K562 (cell line): ENCODE data around the gene KDM4C. TPM values are rescaled to one million over a fixed set of nuclear protein-coding genes. Genes with fewer than 3 reads are reported as not detected.

Source experiments
- ATAC-seq: fragments of 200-7000 bp; cut with Tn5 transposase; 3 replicates; pipeline ENCODE4 v1.9.1; 2020; ENCODE audit warnings: moderate library complexity
- BruUV-seq: library from RNA; stranded (reverse); fragments of 400-500 nt; replicated peaks from 2 replicates; lab custom pipeline; 2021; lab: Mats Ljungman, UMichigan
- CTCF ChIA-PET: fragments of 300-600 bp; formaldehyde crosslinking; extraction: SDS; loops from one replicate; lab custom pipeline; 2021; ENCODE audit warnings: low intra/inter-chr PET ratio; lab: Yijun Ruan, JAX
- POLR2A ChIA-PET: fragments of 300-600, 350-650 bp; sonication (Branson Sonifier 250); formaldehyde crosslinking; extraction: SDS; loops from one replicate; lab custom pipeline; 2021; ENCODE audit warnings: antibody characterized with exemption, inconsistent platforms; lab: Yijun Ruan, JAX
- DNase-seq, 4 experiments: peaks; one replicate each; pipeline versions ENCODE4 v3.0.0 to v3.0.0-alpha.2; 2011 to 2018; ENCODE audit warnings: low spot score in 3 of 4, mixed read lengths in 3 of 4; ENCODE audit errors: extremely low read depth in 1 of 4
- FAIRE-seq: peaks from 2 replicates; lab custom pipeline; 2011; peaks lifted over from hg19 to GRCh38; lab: Jason Lieb, UNC
- H2AFZ ChIP-seq: 2 replicates; pipeline ENCODE4 v1.6.0; 2011; ENCODE audit warnings: low read depth, low read length, control low read depth, inconsistent platforms
- H3K27ac ChIP-seq: fragments of 200-600 bp; 3 replicates; pipeline ENCODE4 v1.8.0; 2011; ENCODE audit warnings: low read depth, mild to moderate bottlenecking, control low read depth, inconsistent platforms, low read length, moderate library complexity, mixed read lengths; ENCODE audit errors: extremely low read depth
- H3K27me3 ChIP-seq, 2 experiments: fragments of 300-600 bp in 1 of 2; 2 replicates in 1 of 2; 3 replicates in 1 of 2; pipeline versions ENCODE4 v1.6.0 to v1.8.0; 2011; ENCODE audit warnings: inconsistent platforms in 2 of 2, low read length in 2 of 2, mild to moderate bottlenecking in 1 of 2, mixed read lengths in 1 of 2, moderate library complexity in 1 of 2; ENCODE audit not compliant: control insufficient read depth in 2 of 2, insufficient read depth in 2 of 2
- H3K36me3 ChIP-seq: fragments of 300-600 bp; 3 replicates; pipeline ENCODE4 v1.8.0; 2011; ENCODE audit warnings: mild to moderate bottlenecking, low read length, inconsistent platforms; ENCODE audit not compliant: control insufficient read depth, insufficient read depth
- H3K4me1 ChIP-seq, 2 experiments: fragments of 200-600 bp in 1 of 2; replicated peaks in 1 of 2; 2 replicates in 1 of 2; 3 replicates in 1 of 2; pipeline versions ENCODE4 v1.5.1 to v1.8.0; 2011; ENCODE audit warnings: inconsistent platforms in 2 of 2, low read length in 2 of 2, mild to moderate bottlenecking in 1 of 2, mixed read lengths in 1 of 2, moderate library complexity in 1 of 2; ENCODE audit not compliant: control insufficient read depth in 2 of 2, insufficient read depth in 2 of 2
- H3K4me2 ChIP-seq: 2 replicates; pipeline ENCODE4 v1.6.1; 2011; ENCODE audit warnings: low read length, control low read depth, inconsistent platforms, mixed read lengths; ENCODE audit not compliant: insufficient read depth
- H3K4me3 ChIP-seq: fragments of 200-600 bp; sonication (generic), shearing (Covaris generic); 2 replicates; pipeline ENCODE4 v1.5.1; 2016; ENCODE audit warnings: control low read depth, inconsistent platforms
- H3K79me2 ChIP-seq: fragments of 200-600 bp; 3 replicates; pipeline ENCODE4 v1.8.0; 2011; ENCODE audit warnings: low read length, inconsistent platforms; ENCODE audit not compliant: control insufficient read depth, insufficient read depth
- H3K9ac ChIP-seq, 2 experiments: 2 replicates each; pipeline versions ENCODE4 v1.6.0 to v1.6.1; 2011; ENCODE audit warnings: low read depth in 2 of 2, low read length in 2 of 2, control low read depth in 1 of 2, inconsistent platforms in 1 of 2, mild to moderate bottlenecking in 1 of 2, mixed read lengths in 1 of 2; ENCODE audit not compliant: insufficient read depth in 1 of 2
- H3K9me1 ChIP-seq: one replicate; pipeline ENCODE4 v1.6.0; 2011; ENCODE audit warnings: inconsistent platforms, mild to moderate bottlenecking, low read length, moderate library complexity; ENCODE audit not compliant: control insufficient read depth, insufficient read depth
- H3K9me3 ChIP-seq: replicated peaks from 2 replicates; pipeline ENCODE4 v1.5.1; 2011; ENCODE audit warnings: low read depth, low read length, inconsistent platforms; ENCODE audit not compliant: control insufficient read depth, insufficient read depth
- H4K20me1 ChIP-seq: replicated peaks from 2 replicates; pipeline ENCODE4 v1.6.1; 2011; ENCODE audit warnings: low read length, inconsistent platforms, mixed read lengths; ENCODE audit not compliant: control insufficient read depth, insufficient read depth
- ZNF586 ChIP-seq: fragments of 450-650 bp; formaldehyde crosslinking; conservative IDR thresholded peaks from 2 replicates; pipeline ENCODE4 v1.4.0; 2020; ENCODE audit warnings: mild to moderate bottlenecking, moderate library complexity
- ZNF764 ChIP-seq: fragments of 250-450 bp; sonication (Bioruptor Pico); IDR thresholded peaks from 2 replicates; pipeline ENCODE4 v1.4.0; 2020; ENCODE audit warnings: low read depth, mild to moderate bottlenecking, moderate library complexity
- WGBS: fragments of 100-300 bp; shearing (Covaris generic); methylation state at CpG from one replicate; pipeline ENCODE4 v1.1.6; 2016; ENCODE audit warnings: low coverage, mixed read lengths; ENCODE audit not compliant: insufficient coverage; ENCODE audit errors: missing lambda C conversion rate; 5-methylcytosine and 5-hydroxymethylcytosine counted together
- in situ Hi-C: fragments of 300-500 bp; cut with MboI; formaldehyde crosslinking; loops from 4 replicates; pipeline ENCODE4 v1.15.0; 2018; ENCODE audit warnings: inconsistent platforms, mixed read lengths
- intact Hi-C: fragments of 100-400 bp; cut with micrococcal nuclease; formaldehyde crosslinking; loops from 2 replicates; pipeline ENCODE4 v1.14.2; 2022
- polyA plus RNA-seq, 8 experiments: library from polyadenylated mRNA; depleted of rRNA in 4 of 8; stranded (reverse) in 5 of 8; unstranded in 3 of 8; fragments of >200 nt; fragmentation: Nextera tagmentation in 2 of 8; fragmentation: Illumina TruSeq in 1 of 8; extraction: Ambion mirVana in 2 of 8; extraction: Trizol in 1 of 8; gene quantifications; 2 replicates each; pipeline versions ENCODE4 v1.2.1 to v1.2.3, GENCODE V29; 2011 to 2014; ENCODE audit warnings: inconsistent platforms in 1 of 8, missing spikeins in 1 of 8
- total RNA-seq, 7 experiments: library from RNA; depleted of rRNA in 6 of 7; stranded (reverse); fragments of >200 nt in 6 of 7; fragmentation: Illumina TruSeq in 2 of 7; extraction: Trizol in 2 of 7; gene quantifications; 2 replicates each; pipeline versions ENCODE4 v1.2.1 to v1.2.3, GENCODE V29; 2011 to 2021; ENCODE audit warnings: low replicate concordance in 1 of 7
- TF ChIP-seq, protein P1 (sequence below): fragments of 250-450 bp; sonication (Bioruptor Pico); IDR thresholded peaks from 2 replicates; pipeline ENCODE4 v1.4.0; 2020; ENCODE audit warnings: mild to moderate bottlenecking, moderate library complexity

KDM4C gene
- total and polyA plus RNA-seq, 9 of the 15 experiments (the other 6 are each of a cell fraction or from before 2014, with no cell fraction given): 5.4 to 17.0 (median 12.6) TPM

DNA sequence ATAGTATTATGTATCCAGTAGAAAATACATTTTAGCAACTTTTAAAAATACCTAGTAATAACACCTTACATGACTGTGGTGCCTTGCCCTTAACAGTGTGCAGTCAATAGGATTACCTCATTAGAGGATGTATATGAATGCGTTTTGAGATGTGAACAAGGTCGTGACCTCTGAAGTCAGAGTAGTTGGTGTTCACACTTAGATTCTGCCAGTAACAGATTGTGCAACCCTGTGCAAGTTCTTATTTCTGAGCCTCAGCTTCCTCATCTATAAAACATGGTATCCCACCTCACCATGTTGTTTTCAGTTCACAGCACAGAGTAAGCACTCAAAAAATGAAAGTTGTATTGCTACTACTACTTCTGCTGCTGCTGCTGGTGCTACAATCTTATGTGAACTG lies 347.3 kb downstream of the KDM4C start:
- 52% methylated on average over 2 of the region's 2 CpGs for WGBS
- H3K27me3 ChIP-seq: no peaks in the 10 kb centered on the region
- no peaks in the 10 kb centered on the region for H4K20me1 ChIP-seq
- H3K27ac ChIP-seq: no peak overlapping the region
- no peaks in the 10 kb centered on the region for H3K4me1 ChIP-seq
- intact Hi-C loops (no loop called here), in situ Hi-C loops (no loop called here)
- H3K79me2 ChIP-seq: no peaks in the 10 kb centered on the region
- no TSS peak for BruUV-seq
- H3K4me3 ChIP-seq: no peak overlapping the region
- TF ChIP-seq ZNF586 (no peak), ZNF764 (CRISPR knock-in tag) (no peak)
- TF ChIP-seq, protein P1, sequence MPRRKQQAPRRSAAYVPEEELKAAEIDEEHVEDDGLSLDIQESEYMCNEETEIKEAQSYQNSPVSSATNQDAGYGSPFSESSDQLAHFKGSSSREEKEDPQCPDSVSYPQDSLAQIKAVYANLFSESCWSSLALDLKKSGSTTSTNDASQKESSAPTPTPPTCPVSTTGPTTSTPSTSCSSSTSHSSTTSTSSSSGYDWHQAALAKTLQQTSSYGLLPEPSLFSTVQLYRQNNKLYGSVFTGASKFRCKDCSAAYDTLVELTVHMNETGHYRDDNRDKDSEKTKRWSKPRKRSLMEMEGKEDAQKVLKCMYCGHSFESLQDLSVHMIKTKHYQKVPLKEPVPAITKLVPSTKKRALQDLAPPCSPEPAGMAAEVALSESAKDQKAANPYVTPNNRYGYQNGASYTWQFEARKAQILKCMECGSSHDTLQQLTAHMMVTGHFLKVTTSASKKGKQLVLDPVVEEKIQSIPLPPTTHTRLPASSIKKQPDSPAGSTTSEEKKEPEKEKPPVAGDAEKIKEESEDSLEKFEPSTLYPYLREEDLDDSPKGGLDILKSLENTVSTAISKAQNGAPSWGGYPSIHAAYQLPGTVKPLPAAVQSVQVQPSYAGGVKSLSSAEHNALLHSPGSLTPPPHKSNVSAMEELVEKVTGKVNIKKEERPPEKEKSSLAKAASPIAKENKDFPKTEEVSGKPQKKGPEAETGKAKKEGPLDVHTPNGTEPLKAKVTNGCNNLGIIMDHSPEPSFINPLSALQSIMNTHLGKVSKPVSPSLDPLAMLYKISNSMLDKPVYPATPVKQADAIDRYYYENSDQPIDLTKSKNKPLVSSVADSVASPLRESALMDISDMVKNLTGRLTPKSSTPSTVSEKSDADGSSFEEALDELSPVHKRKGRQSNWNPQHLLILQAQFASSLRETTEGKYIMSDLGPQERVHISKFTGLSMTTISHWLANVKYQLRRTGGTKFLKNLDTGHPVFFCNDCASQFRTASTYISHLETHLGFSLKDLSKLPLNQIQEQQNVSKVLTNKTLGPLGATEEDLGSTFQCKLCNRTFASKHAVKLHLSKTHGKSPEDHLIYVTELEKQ (CRISPR knock-in tag): no peak
- no peak overlapping the region for H3K9ac ChIP-seq
- H3K9me1 ChIP-seq: no peaks in the 10 kb centered on the region
- no peaks in the 10 kb centered on the region for H3K9me3 ChIP-seq
- H3K4me2 ChIP-seq: no peak overlapping the region
- ChIA-PET CTCF (no interaction called here), POLR2A (no interaction called here)
- DNase-seq (no peak), ATAC-seq (no peak), FAIRE-seq (no peak)
- no peak overlapping the region for H2AFZ ChIP-seq
- peaks cover 6% of the 10 kb centered on the region; the same call in 1 of the 3 replicates for H3K36me3 ChIP-seq
